Frontal cortex (tissue), 4 donors: ENCODE data around the gene CLIP2. TPM values are rescaled to one million over a fixed set of nuclear protein-coding genes. Genes with fewer than 3 reads are reported as not detected.
A peak's percentile ranks its signal among the peaks of the same experiment; 100 is the strongest.
"Not testable (repeated sequence)": the region's sequence is repeated elsewhere in the genome, so short reads cannot be mapped to it uniquely, and the experiment has no call there.

Experiments
- DNase-seq, 2 donors: peaks; one replicate each; pipeline ENCODE4 v3.0.0; 2012; ENCODE audit warnings: low spot score in 2 of 2
- FAIRE-seq: peaks from 2 replicates; lab custom pipeline; 2012; peaks lifted over from hg19 to GRCh38; lab: Jason Lieb, UNC
- total RNA-seq: library from RNA; depleted of rRNA; stranded (reverse); fragments of >200 nt; gene quantifications from one replicate; pipeline ENCODE4 v1.2.3, GENCODE V29; 2014
- donor health status: control.
- donor health status: control.
- donor health status: control.

Gene CLIP2
- total RNA-seq, result 113 TPM

- FAIRE-seq (no peak), DNase-seq (peak; percentile 95 to 96)
Measured at GRCh38 chr7:74289018-74289658, at the start of gene CLIP2. CLIP2 (plus strand) TSS chr7:74289407; CDS start chr7:74317547, 28,140 bp downstream.

DNA sequence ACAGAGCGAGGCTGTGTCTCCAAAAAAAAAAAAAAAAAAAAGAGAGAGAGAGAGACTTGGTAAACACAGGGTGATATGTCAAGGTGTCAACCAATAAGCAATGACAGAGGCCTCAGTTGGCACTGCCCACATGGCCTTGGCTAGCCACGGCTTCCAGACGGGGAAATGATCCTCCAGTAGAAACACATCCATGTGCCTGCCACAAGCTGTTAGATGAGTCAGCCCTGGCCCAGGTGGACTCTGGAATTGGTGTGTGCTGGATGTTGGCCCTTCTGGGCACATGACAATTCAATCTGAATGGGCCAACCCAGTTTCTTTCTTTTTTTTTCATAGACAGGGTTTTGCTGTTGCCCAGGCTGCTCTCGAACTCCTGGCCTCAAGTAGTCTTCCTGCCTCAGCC, 48.7 kb upstream of the CLIP2 start:
- FAIRE-seq (no peak), DNase-seq (no peak)

GRCh38 chr7:74242122-74242443, 47.1 kb upstream of the CLIP2 start:
- DNase-seq, result no peak
- no peak for FAIRE-seq

GRCh38 chr7:74246497-74246896, 42.7 kb upstream of the CLIP2 start:
- DNase-seq (no peak), FAIRE-seq (no peak)

DNA sequence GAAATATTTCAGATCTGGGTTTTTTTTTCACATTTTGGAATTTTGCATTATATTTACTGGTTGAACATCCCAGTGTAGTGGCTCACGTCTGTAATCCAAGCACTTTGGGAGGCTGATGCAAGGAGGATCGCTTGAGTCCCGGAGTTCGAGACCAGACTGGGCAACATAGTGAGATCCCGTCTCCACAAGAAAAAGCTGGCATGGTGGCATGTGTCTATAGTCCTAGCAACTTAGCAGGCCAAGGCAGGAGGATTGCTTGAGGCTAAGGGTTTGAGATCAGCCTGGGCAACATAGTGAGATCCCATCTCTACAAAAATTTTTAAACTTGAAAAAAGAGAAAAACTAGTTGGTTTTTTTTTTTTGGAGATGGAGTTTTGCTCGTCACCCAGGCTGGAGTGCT, 41.1 kb upstream of the CLIP2 start:
- FAIRE-seq (no peak), DNase-seq (no peak)

- not testable (repeated sequence) for DNase-seq, FAIRE-seq
Measured at GRCh38 chr7:74249058-74249457, 40.1 kb upstream of the CLIP2 start.

DNA sequence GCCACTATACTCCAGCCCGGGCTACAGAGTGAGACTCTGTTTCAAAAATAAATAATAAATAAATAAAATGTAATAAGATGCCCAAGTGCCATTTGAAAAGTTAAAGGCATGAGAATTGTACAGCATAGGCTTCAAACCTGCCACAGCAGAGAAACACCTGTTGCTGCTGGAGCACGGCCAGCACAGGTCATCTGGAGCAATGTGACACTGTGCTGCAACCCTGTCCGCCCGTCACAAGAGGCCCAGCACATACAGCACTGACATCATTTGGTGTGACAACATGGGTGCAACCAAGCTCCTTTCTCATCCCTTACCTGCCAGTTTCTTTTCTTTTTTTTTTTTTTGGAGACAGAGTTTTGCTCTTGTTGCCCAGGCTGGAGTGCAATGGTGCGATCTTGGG, 36.3 kb upstream of the CLIP2 start:
- no peak for DNase-seq
- FAIRE-seq, result no peak

DNA sequence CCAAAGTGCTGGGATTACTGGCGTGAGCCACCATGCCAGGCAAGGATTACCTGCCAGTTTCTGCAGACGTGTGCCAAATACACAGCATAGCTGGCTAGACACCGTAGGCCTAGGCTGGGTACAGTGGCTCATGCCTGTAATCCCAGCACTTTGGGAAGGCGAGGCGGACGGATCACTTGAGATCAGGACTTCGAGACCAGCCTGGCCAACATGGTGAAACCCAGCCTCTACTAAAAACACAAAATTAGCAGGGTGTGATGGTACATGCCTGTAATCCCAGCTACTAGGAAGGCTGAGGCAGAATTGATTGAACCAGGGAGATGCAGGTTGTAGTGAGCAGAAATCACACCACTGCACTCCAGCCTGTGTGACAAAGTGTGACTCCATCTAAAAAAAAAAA, 35.9 kb upstream of the CLIP2 start:
- FAIRE-seq, result no peak
- no peak for DNase-seq

- FAIRE-seq, result no peak
- DNase-seq, result no peak
Measured at GRCh38 chr7:74253835-74254128, 35.4 kb upstream of the CLIP2 start.

- DNase-seq (peak; percentile 97 to 98), FAIRE-seq (no peak)
Measured at GRCh38 chr7:74254129-74254857, 34.9 kb upstream of the CLIP2 start, which contains the start of gene RFC2. RFC2 (minus strand) TSS chr7:74254399; CDS start chr7:74254383, 16 bp downstream.

DNA sequence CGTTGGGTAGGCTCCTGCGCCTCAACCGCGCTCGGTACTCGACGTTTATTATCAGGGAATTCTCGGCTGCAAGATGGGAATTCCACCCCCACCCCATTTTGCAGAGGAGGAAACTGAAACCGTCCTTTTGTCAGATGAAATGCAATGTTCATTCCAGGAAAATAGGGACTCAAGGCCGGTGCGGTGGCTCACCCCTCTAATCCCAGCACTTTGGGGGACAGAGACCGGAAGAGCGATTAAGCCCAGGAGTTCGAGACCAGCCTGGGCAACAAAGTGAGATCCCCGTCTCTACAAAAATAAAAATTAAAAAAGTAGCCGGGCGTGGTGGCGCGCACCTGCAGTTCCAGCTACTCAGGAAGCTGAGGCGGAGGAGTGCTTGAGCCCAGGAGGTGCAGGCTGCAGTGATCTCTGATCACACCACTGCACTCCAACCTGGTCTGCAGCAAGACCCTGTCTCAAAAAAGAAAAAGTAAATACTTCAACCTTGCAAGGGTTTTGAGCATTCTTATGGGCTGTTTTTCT, 34.3 kb upstream of the CLIP2 start:
- no peak for DNase-seq
- FAIRE-seq, result no peak

DNA sequence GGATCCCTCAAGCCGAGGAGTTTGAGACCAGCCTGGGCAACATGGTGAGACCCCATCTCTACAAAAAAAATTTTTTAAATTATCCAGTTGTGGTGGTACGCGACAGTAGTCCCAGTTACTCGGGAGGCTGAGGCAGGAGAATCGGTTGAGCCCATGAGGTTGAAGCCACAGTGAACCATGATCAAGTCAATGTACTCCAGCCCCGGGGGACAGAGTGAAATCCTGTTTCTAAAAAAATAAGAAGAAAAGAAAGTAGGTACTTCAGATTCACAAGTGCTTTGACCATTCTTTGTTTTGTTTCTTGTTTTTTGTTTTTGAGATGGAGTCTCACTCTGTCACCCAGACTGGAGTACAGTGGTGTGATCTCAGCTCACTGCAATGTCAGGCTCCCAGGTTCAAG, 33.7 kb upstream of the CLIP2 start:
- FAIRE-seq, DNase-seq: not testable (repeated sequence)

- no peak for DNase-seq
- no peak for FAIRE-seq
Measured at GRCh38 chr7:74256491-74257408, 32.5 kb upstream of the CLIP2 start.

DNA sequence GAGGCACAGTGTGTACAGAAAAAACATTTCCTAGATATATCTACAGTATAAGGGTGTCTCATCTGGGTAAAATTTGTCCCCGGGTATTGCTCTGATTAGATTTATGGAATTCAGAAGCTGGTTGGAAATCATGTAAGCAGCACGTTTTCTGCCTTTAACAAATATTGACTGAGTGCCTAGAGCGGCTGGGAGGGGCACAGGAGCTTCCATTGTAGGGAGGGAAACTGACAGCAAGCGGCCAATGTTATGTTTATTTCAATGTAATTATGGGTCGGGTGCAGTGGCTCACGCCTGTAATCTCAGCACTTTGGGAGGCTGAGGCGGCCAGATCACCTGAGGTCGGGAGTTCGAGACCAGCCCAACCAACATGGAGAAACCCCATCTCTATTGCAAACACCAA, 30.6 kb upstream of the CLIP2 start:
- DNase-seq, result no peak

DNA sequence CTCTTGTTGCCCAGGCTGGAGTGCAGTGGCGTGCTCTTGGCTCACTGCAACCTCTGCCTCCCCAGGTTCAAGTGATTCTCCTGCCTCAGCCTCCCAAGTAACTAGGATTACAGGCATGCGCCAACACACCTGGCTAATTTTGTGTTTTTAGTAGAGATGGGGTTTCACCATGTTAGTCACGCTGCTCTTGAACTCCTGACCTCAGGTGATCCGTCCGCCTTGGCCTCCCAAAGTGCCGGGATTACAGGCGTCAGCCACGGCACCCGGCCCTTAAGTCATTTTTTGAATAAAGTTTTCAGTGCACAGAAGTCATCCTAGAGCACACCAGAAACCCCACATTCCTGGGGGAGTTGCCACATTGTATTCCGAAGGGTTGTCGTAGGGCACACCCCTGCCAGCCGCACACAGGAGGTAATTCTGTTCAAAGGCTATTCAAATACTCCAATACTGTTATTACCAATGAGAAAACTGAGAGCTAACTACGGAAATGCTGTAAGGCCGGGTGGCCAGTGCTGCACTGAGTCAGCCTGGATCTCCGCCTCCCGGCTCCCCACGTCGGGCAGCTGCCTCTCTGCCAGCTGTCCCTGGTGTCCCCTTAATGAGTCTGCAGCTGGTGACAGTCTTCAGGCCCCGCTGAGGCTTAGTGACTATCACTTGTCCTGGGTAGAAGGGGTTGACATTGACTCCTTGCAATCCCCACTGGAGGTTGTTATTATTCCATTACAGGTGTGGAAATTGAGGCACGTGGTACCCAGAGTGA, 26.4 kb upstream of the CLIP2 start:
- DNase-seq, result no peak
- no peak for FAIRE-seq

More for the DNA sequence above, 30.6 kb upstream of the CLIP2 start:
- no peak for FAIRE-seq

DNA sequence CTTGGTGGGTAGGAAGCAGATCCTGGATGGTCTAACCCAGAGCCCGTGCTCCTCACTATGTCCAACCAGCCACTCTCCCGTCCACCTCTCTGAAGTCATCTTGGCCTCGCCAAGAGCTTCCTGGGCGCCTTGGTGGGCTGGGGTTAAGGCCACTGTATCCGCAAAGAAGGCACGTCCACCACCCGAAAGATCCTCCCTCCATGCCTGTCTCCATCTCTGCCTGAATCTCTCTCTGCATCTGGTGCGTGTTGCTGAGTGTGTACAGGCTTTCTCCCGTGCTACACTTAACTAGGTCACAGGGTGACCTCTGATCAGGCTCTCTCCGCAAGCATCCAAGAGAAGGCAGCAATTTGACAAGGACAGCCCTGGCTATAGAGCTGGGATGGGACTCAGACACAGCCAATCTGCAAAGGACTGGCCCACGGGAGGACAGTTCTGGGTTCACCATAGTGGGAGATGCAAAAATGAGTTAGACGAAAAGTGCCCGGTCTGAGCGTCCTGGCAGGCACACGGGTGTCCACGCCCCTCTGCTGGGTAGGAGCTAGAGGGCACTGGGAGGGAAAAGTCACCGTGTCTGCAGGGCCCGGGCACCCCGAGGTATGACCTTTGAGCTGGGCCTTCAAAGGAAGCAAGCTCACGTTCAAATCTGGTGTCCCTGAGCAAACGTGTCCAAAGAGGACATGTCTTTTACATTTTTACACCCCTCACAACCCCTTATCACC, 25.6 kb upstream of the CLIP2 start:
- FAIRE-seq (no peak), DNase-seq (no peak)

DNA sequence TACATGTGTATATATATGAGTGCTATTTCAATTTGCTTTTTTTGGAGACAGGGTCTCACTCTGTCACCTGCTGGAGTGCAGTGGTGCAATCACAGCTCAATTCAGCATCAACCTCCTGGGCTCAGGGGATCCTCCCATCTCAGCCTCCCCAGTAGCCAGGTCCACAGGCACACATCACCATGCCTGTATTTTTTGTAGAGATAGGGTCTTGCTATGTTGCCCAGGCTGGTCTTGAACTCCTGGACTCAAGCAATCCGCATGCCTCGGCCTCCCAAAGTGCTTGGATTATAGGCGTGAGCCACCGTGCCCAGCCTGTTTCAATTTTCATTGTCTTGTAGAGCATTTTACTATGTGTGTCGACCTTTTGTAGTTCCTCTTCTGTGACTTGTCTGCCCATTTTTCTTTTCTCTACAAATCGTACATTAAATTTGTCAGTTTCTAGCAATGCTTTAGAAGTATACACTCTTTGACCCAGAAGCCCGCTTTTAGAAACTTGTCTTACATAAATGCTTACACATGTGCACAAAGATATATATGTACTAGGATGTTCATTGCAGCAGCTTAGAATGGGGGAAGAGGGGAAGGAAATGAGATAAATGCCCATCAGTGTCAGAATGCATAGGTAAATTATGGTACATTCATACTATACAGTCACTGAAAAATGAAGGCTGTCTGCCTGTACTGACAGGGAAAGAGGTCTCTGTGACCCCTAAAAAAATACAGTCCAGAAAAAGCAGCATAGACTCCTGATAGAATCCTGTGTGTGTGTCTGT, 22.8 kb upstream of the CLIP2 start:
- FAIRE-seq, result no peak

GRCh38 chr7:74267756-74268565, 21.2 kb upstream of the CLIP2 start:
- FAIRE-seq (no peak), DNase-seq (no peak)

More for the DNA sequence above, 22.8 kb upstream of the CLIP2 start:
- no peak for DNase-seq
